T-helper 2 cell treated with Interferon-gamma antibody and Interleukin-4, amounts not matched to agents 100 ng/mL and 5 ng/mL, for 36 hours (primary cell): ENCODE results near the gene CACNB2. TPM values are rescaled to one million over a fixed set of nuclear protein-coding genes. Genes with fewer than 3 reads are reported as not detected.
"Not testable (repeated sequence)": the region's sequence is repeated elsewhere in the genome, so short reads cannot be mapped to it uniquely, and the experiment has no call there.

Source experiments
- intact Hi-C: fragments of 100-400 bp; cut with micrococcal nuclease; formaldehyde crosslinking; loops from one replicate; pipeline ENCODE4 v1.15.1; 2023
- total RNA-seq: library from RNA; stranded (reverse); gene quantifications from 2 replicates; pipeline ENCODE4 v1.2.3, GENCODE V29; 2022

The CACNB2 gene
- total RNA-seq, 1 donor from 2014 or later = 0.14 TPM

DNA sequence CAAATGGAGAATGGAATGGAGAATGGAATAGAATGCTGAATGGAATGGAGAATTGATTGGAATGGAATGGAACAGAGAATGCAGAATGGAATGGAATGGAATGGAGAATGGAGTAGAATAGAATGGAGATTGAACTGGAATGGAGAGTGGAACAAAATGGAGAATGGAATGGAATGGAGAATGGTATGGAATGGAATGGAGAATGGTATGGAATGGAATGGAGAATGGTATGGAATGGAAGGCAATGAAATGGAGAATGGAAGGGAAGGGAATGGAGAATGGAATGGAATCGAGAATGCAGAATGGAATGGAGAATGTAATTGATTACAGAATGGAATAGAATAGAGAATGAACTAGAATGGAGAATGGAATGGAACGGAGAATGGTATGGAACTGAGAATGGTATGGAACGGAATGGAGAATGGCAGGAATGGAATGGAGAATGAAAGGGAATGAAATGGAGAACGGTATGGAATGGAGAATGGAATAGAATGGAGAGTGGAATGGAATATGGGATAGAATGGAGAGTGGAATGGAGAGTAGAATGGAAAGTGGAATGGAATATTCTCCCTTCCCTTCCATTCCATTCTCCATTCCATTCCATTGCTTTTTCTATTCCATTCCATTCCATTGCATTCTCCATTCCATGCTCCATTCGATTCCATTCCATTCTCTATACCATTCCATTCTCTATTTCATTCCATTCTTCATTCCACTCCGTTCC, 422.9 kb downstream of the CACNB2 start:
- intact Hi-C loops = no loop called here

DNA sequence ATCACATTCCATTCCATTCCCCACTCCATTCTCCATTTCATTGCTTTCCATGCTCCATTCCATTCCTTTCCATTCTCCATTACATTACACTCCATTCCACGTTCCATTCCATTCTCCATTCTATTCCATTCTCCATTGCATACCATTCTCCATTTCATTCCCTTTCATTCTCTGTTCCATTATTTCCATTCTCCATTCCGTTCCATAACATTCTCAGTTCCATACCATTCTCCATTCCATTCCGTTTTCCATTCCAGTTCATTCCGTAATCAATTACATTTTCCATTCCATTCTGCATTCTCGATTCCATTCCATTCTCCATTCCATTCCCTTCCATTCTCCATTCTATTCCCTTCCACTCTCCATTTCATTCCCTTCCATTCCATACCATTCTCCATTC, 424.8 kb downstream of the CACNB2 start:
- intact Hi-C loops = no loop called here

DNA sequence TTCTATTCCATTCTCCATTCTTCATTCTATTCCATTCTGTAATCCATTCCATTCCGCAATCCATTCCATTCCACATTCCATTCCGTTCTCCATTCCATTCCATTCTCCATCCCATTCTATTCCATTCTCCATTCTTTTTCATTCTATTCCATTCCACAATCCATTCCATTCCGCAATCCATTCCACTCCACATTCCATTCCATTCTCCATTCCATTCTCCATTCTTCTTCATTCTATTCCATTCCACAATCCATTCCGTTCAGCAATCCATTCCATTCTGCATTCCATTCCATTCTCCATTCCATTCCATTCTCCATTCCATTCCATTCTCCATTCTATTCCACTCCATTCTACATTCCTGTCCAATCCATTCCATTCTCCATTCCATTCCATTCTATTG, 426.0 kb downstream of the CACNB2 start:
- intact Hi-C loops = no loop called here

DNA sequence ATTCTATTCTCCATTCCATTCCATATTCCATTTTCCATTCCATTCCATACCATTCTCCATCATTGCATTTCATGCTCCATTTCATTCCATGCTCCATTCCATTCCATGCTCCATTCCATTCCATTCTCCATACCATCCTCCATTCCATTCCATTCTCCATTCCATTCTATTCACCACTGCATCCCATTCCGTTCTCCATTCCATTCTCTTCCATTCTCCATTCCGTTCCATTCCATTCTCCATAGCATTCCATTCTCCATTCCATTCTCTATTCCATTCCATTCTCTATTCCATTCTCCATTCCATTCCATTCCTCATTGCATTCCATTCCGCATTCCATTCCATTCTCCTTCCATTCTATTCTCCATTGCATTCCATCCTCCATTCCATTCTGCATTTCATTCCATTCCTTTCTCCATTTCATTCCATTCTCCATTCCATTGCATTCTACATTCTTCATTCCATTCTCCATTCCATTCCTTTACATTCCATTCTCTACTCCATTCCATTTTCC, 427.2 kb downstream of the CACNB2 start:
- intact Hi-C loops = no loop called here

DNA sequence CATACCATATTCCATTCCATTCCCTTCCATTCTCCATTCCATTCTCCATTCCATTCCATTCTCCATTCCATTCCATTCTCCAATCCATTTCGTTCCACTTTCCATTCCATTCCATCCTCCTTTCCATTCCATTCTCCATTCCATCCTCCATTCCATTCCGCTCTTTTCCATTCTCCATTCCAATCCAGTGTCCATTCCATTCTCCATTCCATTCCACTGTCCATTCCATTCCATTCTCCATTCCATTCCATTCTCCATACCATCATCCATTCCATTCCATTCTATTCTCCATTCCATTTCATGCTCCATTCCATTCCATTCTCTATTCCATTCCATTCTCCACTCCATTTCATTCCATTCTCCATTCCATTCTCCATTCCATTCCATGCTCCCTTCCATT, 430.2 kb downstream of the CACNB2 start:
- intact Hi-C loops = not testable (repeated sequence)

DNA sequence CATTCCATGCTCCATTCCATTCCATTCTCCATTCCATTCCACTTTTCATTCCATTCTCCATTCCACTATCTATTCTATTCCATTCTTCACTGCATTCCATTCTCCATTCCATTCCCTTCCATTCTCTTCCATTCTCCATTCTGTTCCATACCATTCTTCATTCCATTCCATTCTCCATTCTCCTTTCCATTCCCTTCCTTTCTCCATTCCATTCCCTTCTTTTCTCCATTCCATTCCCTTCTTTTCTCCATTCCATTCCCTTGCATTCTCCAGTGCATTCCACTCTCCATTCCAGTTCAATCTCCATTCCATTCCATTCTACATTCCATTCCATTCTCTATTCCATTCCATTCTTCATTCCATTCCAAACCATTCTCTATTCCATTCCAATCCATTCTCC, 430.9 kb downstream of the CACNB2 start:
- intact Hi-C loops = no loop called here

DNA sequence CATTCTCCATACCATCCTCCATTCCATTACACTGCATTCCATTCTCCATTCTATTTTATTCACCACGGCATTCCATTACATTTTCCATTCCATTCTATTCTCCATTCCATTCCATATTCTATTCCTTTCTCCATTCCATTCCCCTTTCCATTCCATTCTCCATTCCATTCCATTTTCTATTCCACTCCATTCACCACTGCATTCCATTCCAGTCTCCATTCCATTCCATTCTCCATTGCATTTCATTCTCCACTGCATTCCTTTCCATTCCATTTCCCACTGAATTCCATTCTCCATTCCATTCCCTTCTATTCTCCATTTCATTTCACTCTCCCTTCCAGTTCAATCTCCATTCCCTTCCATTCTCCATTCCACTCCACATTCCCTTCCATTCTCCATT, 431.6 kb downstream of the CACNB2 start:
- intact Hi-C loops = no loop called here

DNA sequence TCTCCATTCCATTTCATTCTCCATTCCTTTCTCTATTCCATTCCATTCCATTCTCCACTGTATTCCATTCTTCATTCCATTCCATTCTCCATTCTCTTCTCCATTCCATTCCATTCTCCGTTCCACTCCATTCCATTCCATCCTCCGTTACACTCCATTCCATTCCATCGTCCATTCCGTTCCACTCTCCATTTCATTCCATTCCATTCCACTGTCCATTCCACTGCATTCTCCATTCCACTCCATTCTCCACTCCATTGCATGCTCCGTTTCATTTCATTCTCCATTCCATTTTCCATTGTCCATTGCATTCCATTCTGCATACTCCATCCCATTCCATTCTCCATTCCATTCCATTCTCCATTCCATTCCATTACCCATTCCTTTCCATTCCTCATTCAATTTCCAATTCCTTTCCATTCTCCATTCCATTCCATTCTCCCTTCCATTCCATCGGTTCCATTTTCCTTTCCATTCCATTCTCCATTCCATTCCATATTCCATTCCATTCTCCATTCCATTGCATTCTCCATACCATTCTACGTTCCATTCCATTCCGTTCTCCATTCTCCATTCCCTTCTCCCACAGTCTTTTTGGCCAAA, 432.8 kb downstream of the CACNB2 start:
- intact Hi-C loops = no loop called here

DNA sequence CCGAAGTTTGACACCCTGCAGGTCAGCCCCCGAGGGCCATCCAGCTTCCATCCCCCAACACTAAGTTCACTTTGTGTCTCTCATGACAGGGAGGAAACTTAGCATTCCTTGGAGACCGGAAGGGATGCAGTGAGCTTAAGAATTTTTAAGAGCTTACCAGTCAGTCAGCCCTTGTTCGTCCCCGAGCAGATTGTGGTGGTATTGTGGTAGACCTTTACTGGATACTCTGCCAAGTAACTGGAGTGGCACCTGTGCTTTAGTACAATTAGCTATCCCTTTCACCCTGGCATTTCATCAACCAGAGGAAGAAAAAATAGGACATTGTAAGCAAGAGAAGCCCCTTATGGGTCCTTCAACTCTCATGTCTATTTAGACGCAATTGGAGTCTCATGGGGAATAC, 436.4 kb downstream of the CACNB2 start:
- intact Hi-C loops = no loop called here

DNA sequence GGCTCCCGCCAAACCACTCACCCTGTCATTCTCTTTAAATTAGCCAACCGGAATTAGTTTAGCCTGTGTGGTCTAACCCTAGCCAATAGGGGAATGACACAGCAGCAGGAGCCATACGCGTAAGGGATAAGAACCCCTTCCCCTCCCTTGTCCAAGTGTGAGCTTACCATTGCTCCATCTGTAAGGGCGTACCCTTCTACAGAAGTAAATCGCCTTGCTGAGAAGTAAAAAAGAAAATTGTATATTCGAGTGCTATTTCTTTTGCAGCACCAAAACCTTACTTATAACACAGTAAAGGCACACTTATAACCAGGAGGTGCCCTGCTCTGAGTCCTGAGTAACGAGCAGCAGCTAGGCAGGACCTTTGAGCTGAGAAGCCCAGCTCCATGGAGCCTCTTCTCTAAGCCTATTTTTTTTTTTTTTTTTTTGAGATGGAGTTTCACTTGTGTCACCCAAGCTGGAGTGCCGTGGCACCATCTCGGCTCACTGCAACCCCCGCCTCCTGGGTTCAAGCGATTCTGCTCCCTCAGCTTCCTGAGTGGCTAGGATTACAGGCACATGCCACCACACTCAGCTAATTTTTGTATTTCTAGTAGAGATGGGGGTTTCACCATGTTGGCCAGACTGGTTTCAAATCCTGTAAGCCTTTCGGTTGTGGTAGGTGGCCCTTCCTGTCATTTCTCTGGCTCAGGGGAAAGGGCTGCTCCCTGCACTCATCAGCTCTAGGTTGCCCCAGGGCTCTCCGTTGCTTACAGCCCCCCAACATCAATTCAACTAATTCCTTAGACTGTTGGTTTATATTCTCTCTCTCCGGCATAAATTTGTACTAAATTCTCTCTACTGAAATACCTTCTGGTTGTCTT, 437.8 kb downstream of the CACNB2 start:
- intact Hi-C loops = no loop called here

DNA sequence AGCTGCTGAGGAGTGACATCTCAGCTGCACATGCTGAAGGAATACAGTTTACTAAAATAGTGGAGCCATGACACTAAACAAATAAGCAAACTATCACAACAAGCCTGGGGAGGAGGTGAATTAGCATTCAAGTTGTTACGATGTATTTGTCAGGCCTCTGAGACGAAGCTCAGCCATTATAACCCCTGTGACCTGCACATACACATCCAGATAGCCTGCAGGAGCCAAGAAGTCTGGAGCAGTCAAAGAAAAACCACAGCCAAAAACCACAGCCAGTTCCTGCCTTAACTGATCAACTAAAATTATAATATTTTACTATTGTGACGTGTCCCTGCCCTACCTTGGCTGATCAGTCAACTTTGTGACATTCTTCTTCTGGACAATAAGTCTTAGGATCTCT, 442.6 kb downstream of the CACNB2 start:
- intact Hi-C loops = loop anchor here (2.0 kb wide), 1 partner anchor 76 kb away; the partner anchor contains the start of gene ARL5B

DNA sequence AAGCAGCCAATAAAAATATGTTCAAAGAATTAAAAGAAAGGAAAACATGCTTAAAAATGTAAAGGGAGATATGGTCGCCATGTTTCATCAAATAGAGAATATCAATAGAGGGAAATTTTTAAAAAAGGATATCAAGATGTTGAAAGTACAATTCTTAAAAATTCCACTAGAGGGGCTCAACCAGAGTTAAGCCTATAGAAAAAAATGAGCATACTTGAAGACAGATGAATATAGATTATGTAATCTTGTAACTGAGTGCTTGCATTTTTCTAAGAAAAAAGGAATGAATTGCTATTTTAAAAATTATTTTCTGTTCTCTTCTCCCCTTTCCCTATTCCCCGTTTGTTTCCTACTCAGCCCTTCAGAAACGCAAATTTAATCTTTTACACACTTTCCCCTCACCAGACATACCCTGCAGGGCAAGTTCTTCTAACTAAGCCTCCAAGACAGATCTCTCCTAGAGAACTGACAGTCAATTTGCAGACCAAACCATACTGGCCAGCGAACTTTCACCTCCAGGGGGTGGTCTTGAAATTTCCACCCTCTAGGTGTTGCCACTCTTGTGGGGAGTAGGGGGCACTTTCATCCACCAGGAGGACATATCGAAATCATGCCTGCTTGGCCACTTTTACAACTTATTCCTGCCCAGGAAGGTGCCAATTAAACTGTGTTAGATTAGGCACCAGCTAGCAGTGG, 443.5 kb downstream of the CACNB2 start:
- intact Hi-C loops = loop anchor here (2.0 kb wide), 1 partner anchor 75 kb away; the partner anchor contains the start of gene ARL5B

DNA sequence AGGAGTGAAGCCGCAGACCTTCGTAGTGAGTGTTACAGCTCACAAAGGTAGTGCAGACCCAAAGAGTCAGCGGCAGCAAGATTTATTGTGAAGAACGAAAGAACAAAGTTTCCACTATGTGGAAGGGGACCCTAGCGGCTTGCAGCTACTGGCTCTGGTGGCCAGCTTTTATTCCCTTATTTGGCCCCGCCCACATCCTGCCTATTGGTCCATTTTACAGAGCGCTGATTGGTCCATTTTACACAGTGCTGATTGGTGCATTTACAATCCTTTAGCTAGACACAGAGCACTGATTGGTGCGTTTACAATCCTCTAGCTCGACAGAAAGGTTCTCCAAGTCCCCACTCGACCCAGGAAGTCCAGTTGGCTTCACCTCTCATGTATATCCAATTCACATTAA, 446.4 kb downstream of the CACNB2 start:
- intact Hi-C loops = not testable (repeated sequence)

DNA sequence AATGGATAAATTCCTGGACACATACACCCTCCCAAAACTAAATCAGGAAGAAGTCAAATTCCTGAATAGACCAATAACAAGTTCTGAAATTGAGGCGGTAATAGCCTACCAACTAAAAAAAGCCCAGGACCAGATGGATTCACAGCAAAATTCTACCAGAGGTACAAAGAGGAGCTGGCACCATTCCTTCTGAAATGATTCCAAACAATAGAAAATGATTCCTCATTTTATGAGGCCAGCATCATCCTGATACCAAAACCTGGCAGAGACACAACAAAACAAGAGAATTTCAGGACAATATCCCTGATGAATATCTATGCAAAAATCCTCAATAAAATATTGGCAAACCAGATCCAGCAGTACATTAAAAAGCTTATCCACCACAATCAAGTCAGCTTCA, 450.9 kb downstream of the CACNB2 start:
- intact Hi-C loops = not testable (repeated sequence)

Other genes with a start within 250 kb of the CACNB2 start
- gene SLC39A12, start 188.5 kb upstream of the CACNB2 start, total RNA-seq = not detected in 2 replicates